Heart left ventricle (tissue), 16 donors: Measurements from ENCODE around the gene XPA. TPM values are rescaled to one million over a fixed set of nuclear protein-coding genes. Genes with fewer than 3 reads are reported as not detected.

Source experiments
- ATAC-seq, 4 donors: fragments of 200-7000 bp; cut with Tn5 transposase; one replicate each; pipeline ENCODE4 v1.9.1; 2020 to 2022; ENCODE audit warnings: moderate library complexity in 4 of 4, mild to moderate bottlenecking in 3 of 4, moderate number of reproducible peaks in 1 of 4
- DNase-seq, 5 donors: peaks; one replicate each; pipeline ENCODE4 v3.0.0-alpha.2; 2020
- H3K27ac ChIP-seq, 12 donors: fragments of 200-600 bp; sonication (generic) in 4 of 12; one replicate each; pipeline versions ENCODE4 v1.5.0 to v1.8.0; 2016 to 2022; ENCODE audit warnings: mild to moderate bottlenecking in 2 of 12
- H3K27me3 ChIP-seq, 9 donors: fragments of 200-600 bp; sonication (generic) in 2 of 9; one replicate each; pipeline versions ENCODE4 v1.5.1 to v1.8.0; 2016 to 2022; ENCODE audit warnings: mild to moderate bottlenecking in 3 of 9
- H3K36me3 ChIP-seq, 9 donors: fragments of 200-600 bp; sonication (generic) in 2 of 9; one replicate each; pipeline versions ENCODE4 v1.5.0 to v1.8.0; 2018 to 2022; ENCODE audit warnings: mild to moderate bottlenecking in 2 of 9
- H3K4me1 ChIP-seq, 12 donors: fragments of 200-600 bp; sonication (generic) in 4 of 12; one replicate each; pipeline versions ENCODE4 v1.5.0 to v1.8.0; 2016 to 2022; ENCODE audit warnings: mild to moderate bottlenecking in 3 of 12
- H3K4me3 ChIP-seq, 12 donors: fragments of 200-600 bp; sonication (generic) in 4 of 12; one replicate each; pipeline versions ENCODE4 v1.5.0 to v1.8.0; 2017 to 2022; ENCODE audit warnings: mild to moderate bottlenecking in 9 of 12, moderate library complexity in 4 of 12
- H3K9me3 ChIP-seq, 12 donors: fragments of 200-600 bp; sonication (generic) in 4 of 12; one replicate each; pipeline versions ENCODE4 v1.5.0 to v1.8.0; 2016 to 2022; ENCODE audit warnings: mild to moderate bottlenecking in 1 of 12
- CTCF ChIP-seq, 12 donors: fragments of 200-600 bp; sonication (generic) in 4 of 12; IDR thresholded peaks; one replicate each; pipeline versions ENCODE4 v1.5.0 to v1.8.0; 2018 to 2022; ENCODE audit warnings: antibody characterized with exemption in 12 of 12, mild to moderate bottlenecking in 5 of 12
- POLR2A ChIP-seq, 2 donors: fragments of 450-650 bp; IDR thresholded peaks; one replicate each; pipeline ENCODE4 v1.6.1; 2017; ENCODE audit warnings: antibody characterized with exemption in 2 of 2, mild to moderate bottlenecking in 2 of 2, moderate library complexity in 2 of 2
- WGBS, 4 donors: extraction: QIAGEN DNeasy Blood & Tissue Kit in 2 of 4; methylation state at CpG; one replicate each; pipeline versions ENCODE4 v1.1.5 to v1.1.7; 2013 to 2018; 5-methylcytosine and 5-hydroxymethylcytosine counted together
- intact Hi-C, 10 donors: fragments of 100-400 bp; cut with DNase I; formaldehyde crosslinking; loops; one replicate each; pipeline versions ENCODE4 v1.11.1 to v1.14.2; 2022
- polyA plus RNA-seq, 2 donors: library from polyadenylated mRNA; stranded (reverse); fragments of 200-250 nt; gene quantifications; one replicate each; pipeline ENCODE4 v1.2.3, GENCODE V29; 2013
- total RNA-seq, 9 donors: library from RNA; depleted of rRNA in 2 of 9; stranded (reverse); fragments of >200 nt in 2 of 9; fragmentation: NEBNext Ultra II Directional in 3 of 9; extraction: Animal tissue kit (Norgen Biotek cat#: 25700) in 3 of 9; gene quantifications; one replicate each; pipeline versions ENCODE4 v1.1.0 to v1.2.4, GENCODE V29; 2016 to 2023
- donor health status: ischemic (EF 13 %, LVEDD 7.1; RV severe dilation, severe dysfunction).
- donor health status: healthy with polysubstance abuse.
- donor health status: DM: no; HTN: yes; CAD: no.
- donor health status: DM: no; HTN: no; CAD: no.
- donor health status: ischemic (EF 25% LVEDD 6.9; RV normal size, moderate dysfunction).
- donor health status: ischemic (EF 25% LVEDD 5.7; RV mildly dilated, moderate dysfunction).
- donor health status: healthy.
- donor health status: DM: yes; HTN: yes; CAD: no.
- donor health status: ischemic (EF 35%, LVEDD 5.7; RV mildly dilated, moderate dysfunction).
- donor health status: nonischemic (EF 11% LVEDD 7.7; RV severe dilation, severe dysfunction).
- donor health status: DM: yes; HTN: yes; CAD: no.
- donor health status: PGD.
- donor health status: ischemic (EF 29% LVEDD 5.4; RV normal size, mild dysfunction).
- donor health status: nonischemic (EF 23%, LVEDD 6.1; RV moderate dilation, normal function).

Gene XPA
- total and polyA plus RNA-seq, 11 donors: 4.0 to 12.1 (median 9.0) TPM

- peak overlapping the region; percentile 50 to 98 (median 76) for H3K4me3 ChIP-seq
- H3K36me3 ChIP-seq: peaks cover 0 to 4% (median 0%) of the 10 kb centered on the region in 9 donors
- intact Hi-C loops: loop anchor here in 3 of 10 donors (5.0 to 10.0 kb wide), 3 partner anchors 52 to 352 kb away; partner anchors contain the start of gene ANP32B (in 2 of the 3)
- TF ChIP-seq CTCF (IDR thresholded peaks at IDR 0.05) (no peak), POLR2A (IDR thresholded peaks at IDR 0.05) (no peak)
- WGBS, 4 donors: 1 to 3% (median 2%) methylated on average over 27 of the region's 27 CpGs
- H3K4me1 ChIP-seq: peaks cover 6 to 71% (median 50%) of the 10 kb centered on the region in 12 donors
- H3K27ac ChIP-seq: peak overlapping the region; percentile 86 to 98 (median 96)
- no peaks in the 10 kb centered on the region for H3K27me3 ChIP-seq
- DNase-seq (peak in 4 of 5 donors; percentile 45 to 67 (median 66)), ATAC-seq (peak in 3 of 4 donors; percentile 4 to 19 (median 5))
- H3K9me3 ChIP-seq: no peaks in the 10 kb centered on the region
Observed at GRCh38 chr9:97632248-97632984, 64.7 kb downstream of the XPA start.

GRCh38 chr9:97630591-97630990 is 66.5 kb downstream of the XPA start:
- Histone ChIP-seq H3K27ac (no peak overlapping the region), H3K27me3 (no peaks in the 10 kb centered on the region), H3K36me3 (peaks cover 0 to 19% (median 7%) of the 10 kb centered on the region in 9 donors), H3K9me3 (no peaks in the 10 kb centered on the region), H3K4me3 (no peak overlapping the region), H3K4me1 (peaks cover 6 to 63% (median 35%) of the 10 kb centered on the region in 12 donors)
- TF ChIP-seq CTCF (IDR thresholded peaks at IDR 0.05) (no peak), POLR2A (IDR thresholded peaks at IDR 0.05) (no peak)
- intact Hi-C loops: loop anchor here in 3 of 10 donors (5.0 to 10.0 kb wide), 3 partner anchors 54 to 354 kb away; partner anchors contain the start of gene ANP32B (in 2 of the 3)
- ATAC-seq: no peak
- DNase-seq: no peak

- no peak for DNase-seq
- Histone ChIP-seq H3K27me3 (no peaks in the 10 kb centered on the region), H3K27ac (peak overlapping the region in 8 of 12 donors; percentile 11 to 57 (median 26)), H3K4me3 (no peak overlapping the region), H3K4me1 (peaks cover 0 to 49% (median 24%) of the 10 kb centered on the region in 12 donors), H3K36me3 (peaks cover 0 to 34% (median 21%) of the 10 kb centered on the region in 9 donors), H3K9me3 (no peaks in the 10 kb centered on the region)
- ATAC-seq: no peak
- intact Hi-C loops: no loop called here
- no peak for TF ChIP-seq CTCF (IDR thresholded peaks at IDR 0.05)
- TF ChIP-seq POLR2A (IDR thresholded peaks at IDR 0.05): no peak
Observed at GRCh38 chr9:97629156-97629555, 68.0 kb downstream of the XPA start.

- TF ChIP-seq POLR2A (IDR thresholded peaks at IDR 0.05) (no peak), CTCF (IDR thresholded peaks at IDR 0.05) (no peak)
- 72 to 81% (median 76%) methylated on average over 3 of the region's 3 CpGs for WGBS, 4 donors
- H3K4me1 ChIP-seq: peaks cover 0 to 51% (median 26%) of the 10 kb centered on the region in 12 donors
Observed at GRCh38 chr9:97628668-97629067, 68.5 kb downstream of the XPA start.

More at GRCh38 chr9:97628668-97629067, 68.5 kb downstream of the XPA start:
- intact Hi-C loops: no loop called here
- Histone ChIP-seq H3K36me3 (peaks cover 0 to 38% (median 26%) of the 10 kb centered on the region in 9 donors), H3K9me3 (no peaks in the 10 kb centered on the region), H3K27ac (peak overlapping the region in 7 of 12 donors; percentile 11 to 57 (median 28)), H3K4me3 (no peak overlapping the region), H3K27me3 (no peaks in the 10 kb centered on the region)
- peak in 1 of 5 donors; percentile 26 for DNase-seq
- no peak for ATAC-seq
